HCT116 (cell line): Measurements from ENCODE around the gene AEBP2. TPM values are rescaled to one million over a fixed set of nuclear protein-coding genes. Genes with fewer than 3 reads are reported as not detected.
"Not testable (repeated sequence)": the region's sequence is repeated elsewhere in the genome, so short reads cannot be mapped to it uniquely, and the experiment has no call there.

Experiments
- ATAC-seq: fragments of 200-7000 bp; cut with Tn5 transposase; 2 replicates; pipeline ENCODE4 v1.9.1; 2020; ENCODE audit warnings: mild to moderate bottlenecking, moderate library complexity
- BruUV-seq: library from RNA; stranded (reverse); fragments of 400-500 nt; replicated peaks from 2 replicates; lab custom pipeline; 2021; lab: Mats Ljungman, UMichigan
- CTCF ChIA-PET: fragments of 300-600 bp; sonication (Branson Sonifier 250); formaldehyde crosslinking; loops from one replicate; lab custom pipeline; 2021; ENCODE audit warnings: antibody characterized with exemption; lab: Charles Lee
- POLR2A ChIA-PET: fragments of 300-600, 350-600 bp; sonication (Branson Sonifier 250); formaldehyde crosslinking; loops from one replicate; lab custom pipeline; 2021; ENCODE audit warnings: antibody characterized with exemption; lab: Charles Lee
- RAD21 ChIA-PET, 2 experiments: fragments of 300-600 bp; sonication (Branson Sonifier 250); formaldehyde crosslinking; loops; one replicate each; lab custom pipeline; 2023; ENCODE audit warnings: low total read pairs in 2 of 2; ENCODE audit not compliant: uncharacterized antibody in 2 of 2, unreplicated experiment in 2 of 2, low non-redundant PET in 1 of 2; lab: Charles Lee
- DNase-seq: peaks from one replicate; pipeline ENCODE4 v3.0.0-alpha.2; 2010; ENCODE audit warnings: low read depth, low spot score
- H2AFZ ChIP-seq: fragments of 200-600 bp; shearing (Covaris generic), sonication (generic); 2 replicates; pipeline ENCODE4 v1.6.1; 2017; ENCODE audit warnings: low read depth, mixed run types, mixed read lengths, antibody characterized with exemption, low read length; ENCODE audit not compliant: poor library complexity, severe bottlenecking
- H3K27ac ChIP-seq: 2 replicates; pipeline ENCODE4 v1.5.1; 2012; ENCODE audit warnings: low read depth, low read length
- H3K27me3 ChIP-seq: fragments of 200-600 bp; sonication (generic); 2 replicates; pipeline ENCODE4 v1.6.1; 2016; ENCODE audit warnings: mixed run types, low read length, mixed read lengths; ENCODE audit not compliant: insufficient read depth
- H3K36me3 ChIP-seq, 2 experiments: fragments of 200-500 bp in 1 of 2; fragments of 200-600 bp in 1 of 2; sonication (Bioruptor generic) in 1 of 2; sonication (generic) in 1 of 2; 2 replicates each; pipeline versions ENCODE4 v1.5.1 to v1.6.1; 2014 to 2016; ENCODE audit warnings: low read length in 2 of 2, inconsistent platforms in 1 of 2, mixed read lengths in 1 of 2, mixed run types in 1 of 2; ENCODE audit not compliant: insufficient read depth in 2 of 2, control insufficient read depth in 1 of 2
- H3K4me1 ChIP-seq, 2 experiments: fragments of 200-600 bp in 1 of 2; sonication (generic) in 1 of 2; 2 replicates each; pipeline versions ENCODE4 v1.5.1 to v1.6.1; 2012 to 2017; ENCODE audit warnings: low read length in 2 of 2, inconsistent platforms in 1 of 2, mild to moderate bottlenecking in 1 of 2, mixed read lengths in 1 of 2, mixed run types in 1 of 2, moderate library complexity in 1 of 2; ENCODE audit not compliant: insufficient read depth in 2 of 2, control insufficient read depth in 1 of 2
- H3K4me2 ChIP-seq: fragments of 200-600 bp; sonication (generic); 2 replicates; pipeline ENCODE4 v1.6.1; 2017; ENCODE audit warnings: mixed run types, low read length, mixed read lengths
- H3K4me3 ChIP-seq, 2 experiments: fragments of 200-600 bp in 1 of 2; sonication (generic) in 1 of 2; replicated peaks in 1 of 2; 2 replicates each; pipeline ENCODE4 v1.5.1; 2011 to 2016; ENCODE audit warnings: low read length in 2 of 2, control low read depth in 1 of 2, low read depth in 1 of 2, mild to moderate bottlenecking in 1 of 2, mixed read lengths in 1 of 2, mixed run types in 1 of 2
- H3K79me2 ChIP-seq: fragments of 200-600 bp; sonication (generic); 2 replicates; pipeline ENCODE4 v1.6.1; 2017; ENCODE audit warnings: mild to moderate bottlenecking, mixed run types, low read length, moderate library complexity, mixed read lengths; ENCODE audit not compliant: insufficient read depth
- H3K9ac ChIP-seq: fragments of 200-600 bp; sonication (generic); 2 replicates; pipeline ENCODE4 v1.6.1; 2016; ENCODE audit warnings: low read length, mixed read lengths
- H3K9me2 ChIP-seq: fragments of 200-600 bp; sonication (generic), shearing (Covaris generic); 2 replicates; pipeline ENCODE4 v1.6.1; 2017; ENCODE audit warnings: mixed run types, mild to moderate bottlenecking, moderate library complexity; ENCODE audit not compliant: insufficient read depth
- H3K9me3 ChIP-seq, 2 experiments: fragments of 200-500 bp in 1 of 2; fragments of 200-600 bp in 1 of 2; sonication (Bioruptor generic) in 1 of 2; sonication (generic) in 1 of 2; 2 replicates each; pipeline ENCODE4 v1.6.1; 2014 to 2017; ENCODE audit warnings: low read length in 2 of 2, mixed read lengths in 2 of 2, inconsistent platforms in 1 of 2, low read depth in 1 of 2, mild to moderate bottlenecking in 1 of 2, mixed run types in 1 of 2, moderate library complexity in 1 of 2; ENCODE audit not compliant: control insufficient read depth in 1 of 2, insufficient read depth in 1 of 2
- H4K20me1 ChIP-seq: fragments of 200-600 bp; sonication (generic), shearing (Covaris generic); 2 replicates; pipeline ENCODE4 v1.6.1; 2017; ENCODE audit warnings: mixed run types, mild to moderate bottlenecking, moderate library complexity; ENCODE audit not compliant: insufficient read depth
- ATF3 ChIP-seq: IDR thresholded peaks from 2 replicates; pipeline ENCODE4 v1.6.1; 2012
- CBX3 ChIP-seq: IDR thresholded peaks from 2 replicates; pipeline ENCODE4 v1.6.1; 2012; ENCODE audit warnings: low read depth
- ELF1 ChIP-seq: IDR thresholded peaks from 2 replicates; pipeline ENCODE4 v1.6.1; 2012; ENCODE audit warnings: low read depth, borderline replicate concordance
- EZH2 ChIP-seq: fragments of 200-600 bp; sonication (generic); IDR thresholded peaks from 2 replicates; pipeline ENCODE4 v1.6.1; 2017; ENCODE audit warnings: antibody characterized with exemption, mixed run types
- JUND ChIP-seq: IDR thresholded peaks from 2 replicates; pipeline ENCODE4 v1.6.1; 2012
- POLR2AphosphoS5 ChIP-seq: IDR thresholded peaks from 2 replicates; pipeline ENCODE4 v1.6.1; 2011; ENCODE audit warnings: mild to moderate bottlenecking, low read depth, low read length, moderate library complexity
- RAD21 ChIP-seq: IDR thresholded peaks from 2 replicates; pipeline ENCODE4 v1.6.1; 2012; ENCODE audit warnings: low read depth, mild to moderate bottlenecking
- SIN3A ChIP-seq: IDR thresholded peaks from 2 replicates; pipeline ENCODE4 v1.6.1; 2012; ENCODE audit warnings: low read depth
- SRF ChIP-seq: IDR thresholded peaks from 2 replicates; pipeline ENCODE4 v1.6.1; 2012; ENCODE audit warnings: low read depth
- ZBTB33 ChIP-seq: IDR thresholded peaks from 2 replicates; pipeline ENCODE4 v1.6.1; 2011; ENCODE audit warnings: mild to moderate bottlenecking, low read length, moderate library complexity; ENCODE audit not compliant: insufficient replicate concordance; ENCODE audit errors: extremely low read depth
- ZNF274 ChIP-seq: fragments of 200-500 bp; sonication (Bioruptor generic); IDR thresholded peaks from 2 replicates; pipeline ENCODE4 v1.6.1; 2014; ENCODE audit warnings: mild to moderate bottlenecking, low read depth, low read length, inconsistent platforms
- intact Hi-C: fragments of 100-400 bp; cut with micrococcal nuclease; formaldehyde crosslinking; loops from 2 replicates; pipeline ENCODE4 v1.10.0; 2022
- total RNA-seq: library from RNA; stranded (reverse); gene quantifications from one replicate; pipeline ENCODE4 v1.2.1, GENCODE V29; 2021; ENCODE audit not compliant: unreplicated experiment

The AEBP2 gene
- total RNA-seq, 1 experiment from 2014 or later, result 44.6 TPM

- H3K9me2 ChIP-seq, result no peaks in the 10 kb centered on the region
- no peaks in the 10 kb centered on the region for H3K9me3 ChIP-seq
- no peak overlapping the region for H3K9ac ChIP-seq
- ChIA-PET RAD21 (no interaction called here), CTCF (no interaction called here), POLR2A (no interaction called here)
- no peaks in the 10 kb centered on the region for H3K36me3 ChIP-seq
- BruUV-seq, result no TSS peak
- DNase-seq (no peak), ATAC-seq (no peak)
- no peaks in the 10 kb centered on the region for H3K27me3 ChIP-seq
- H3K79me2 ChIP-seq, result no peaks in the 10 kb centered on the region
- H4K20me1 ChIP-seq, result no peaks in the 10 kb centered on the region
- no peak overlapping the region for H3K4me2 ChIP-seq
- intact Hi-C loops, result no loop called here
- TF ChIP-seq SIN3A (no peak), EZH2 (no peak), JUND (no peak), ZBTB33 (no peak), CBX3 (no peak)
- no peak overlapping the region for H3K4me3 ChIP-seq
- H3K27ac ChIP-seq, result no peak overlapping the region
- no peak overlapping the region for H2AFZ ChIP-seq
- no peaks in the 10 kb centered on the region for H3K4me1 ChIP-seq
Measured at GRCh38 chr12:19397534-19397933, 41.8 kb upstream of the AEBP2 start.

- no peak overlapping the region for H3K4me3 ChIP-seq
- H3K4me1 ChIP-seq, result no peaks in the 10 kb centered on the region
- ATAC-seq (no peak), DNase-seq (no peak)
- H3K9me2 ChIP-seq, result no peaks in the 10 kb centered on the region
- RAD21 ChIA-PET, result no interaction called here
- H3K79me2 ChIP-seq, result no peaks in the 10 kb centered on the region
- no peak overlapping the region for H3K9ac ChIP-seq
- no peak for TF ChIP-seq ZNF274
- no peak for TF ChIP-seq SRF
- TF ChIP-seq ATF3, result no peak
- TF ChIP-seq RAD21, result no peak
- no peak for TF ChIP-seq POLR2AphosphoS5
- no peak for TF ChIP-seq CBX3
- TF ChIP-seq ELF1, result no peak
- intact Hi-C loops, result no loop called here
- no TSS peak for BruUV-seq
- no peak overlapping the region for H3K27ac ChIP-seq
- H3K9me3 ChIP-seq, result no peaks in the 10 kb centered on the region
- POLR2A ChIA-PET, result interaction anchor here (0.7 kb wide), 1 partner anchor 57 kb away, joined by 3 read pairs; no protein-coding TSS in a partner anchor
- CTCF ChIA-PET, result no interaction called here
- no peaks in the 10 kb centered on the region for H3K36me3 ChIP-seq
- H3K27me3 ChIP-seq, result no peaks in the 10 kb centered on the region
- no peak overlapping the region for H2AFZ ChIP-seq
- H3K4me2 ChIP-seq, result no peak overlapping the region
- no peaks in the 10 kb centered on the region for H4K20me1 ChIP-seq
Measured at GRCh38 chr12:19398376-19399363, 40.6 kb upstream of the AEBP2 start.

GRCh38 chr12:19400649-19401285 lies 38.5 kb upstream of the AEBP2 start:
- H3K4me2 ChIP-seq, H3K79me2 ChIP-seq, H2AFZ ChIP-seq, H3K4me3 ChIP-seq, H3K27me3 ChIP-seq, RAD21 ChIA-PET, H3K9me3 ChIP-seq, BruUV-seq, intact Hi-C loops, CTCF ChIA-PET, H3K36me3 ChIP-seq, H3K4me1 ChIP-seq, POLR2A ChIA-PET, H3K27ac ChIP-seq, DNase-seq, H4K20me1 ChIP-seq, H3K9me2 ChIP-seq, ATAC-seq, H3K9ac ChIP-seq: not testable (repeated sequence)
